SK-N-SH (cell line): ENCODE data around the gene TRMU. TPM values are rescaled to one million over a fixed set of nuclear protein-coding genes. Genes with fewer than 3 reads are reported as not detected.

ENCODE experiments used
- CTCF ChIA-PET: fragments of 300-600, 350-600 bp; formaldehyde crosslinking; extraction: SDS; loops from one replicate; lab custom pipeline; 2021; lab: Yijun Ruan, JAX
- POLR2A ChIA-PET: fragments of 350-600 bp; sonication (Branson Sonifier 250); formaldehyde crosslinking; extraction: SDS; loops from one replicate; lab custom pipeline; 2020; ENCODE audit warnings: antibody characterized with exemption, inconsistent platforms; lab: Yijun Ruan, JAX
- DNase-seq: peaks from one replicate; pipeline ENCODE4 v3.0.0; 2012
- H2AFZ ChIP-seq: fragments of 200-600 bp; sonication (generic); 2 replicates; pipeline ENCODE4 v1.8.1; 2016; ENCODE audit warnings: antibody characterized with exemption, mild to moderate bottlenecking, low read depth
- H3F3A ChIP-seq: fragments of 200-600 bp; sonication (generic); replicated peaks from 2 replicates; pipeline ENCODE3; 2016; ENCODE audit warnings: antibody characterized with exemption, mild to moderate bottlenecking; ENCODE audit not compliant: insufficient read depth
- H3K27ac ChIP-seq, 2 experiments: fragments of 200-500 bp in 1 of 2; fragments of 200-600 bp in 1 of 2; sonication (Bioruptor generic) in 1 of 2; sonication (generic), shearing (Covaris generic) in 1 of 2; 2 replicates each; pipeline versions ENCODE4 v1.5.1 to v1.6.1; 2014 to 2016; ENCODE audit warnings: low read depth in 2 of 2, inconsistent platforms in 1 of 2, low read length in 1 of 2, mild to moderate bottlenecking in 1 of 2, mixed read lengths in 1 of 2
- H3K27me3 ChIP-seq: fragments of 200-600 bp; sonication (generic), shearing (Covaris generic); 2 replicates; pipeline ENCODE4 v1.6.1; 2016; ENCODE audit warnings: mixed run types; ENCODE audit not compliant: insufficient read depth
- H3K36me3 ChIP-seq, 2 experiments: fragments of 200-500 bp in 1 of 2; fragments of 200-600 bp in 1 of 2; sonication (Bioruptor generic) in 1 of 2; sonication (generic) in 1 of 2; replicated peaks in 1 of 2; 2 replicates each; pipeline versions ENCODE3 to v1.5.1; 2014 to 2016; ENCODE audit warnings: low read length in 1 of 2, mild to moderate bottlenecking in 1 of 2; ENCODE audit not compliant: insufficient read depth in 2 of 2, control insufficient read depth in 1 of 2
- H3K4me1 ChIP-seq, 2 experiments: fragments of 200-500 bp in 1 of 2; fragments of 200-600 bp in 1 of 2; sonication (Bioruptor generic) in 1 of 2; sonication (generic), shearing (Covaris generic) in 1 of 2; 2 replicates each; pipeline versions ENCODE4 v1.5.1 to v1.6.1; 2014 to 2016; ENCODE audit warnings: low read depth in 1 of 2, low read length in 1 of 2, mixed run types in 1 of 2; ENCODE audit not compliant: insufficient read depth in 2 of 2, control insufficient read depth in 1 of 2
- H3K4me2 ChIP-seq: fragments of 200-600 bp; sonication (generic), shearing (Covaris generic); 2 replicates; pipeline ENCODE4 v1.6.1; 2017; ENCODE audit warnings: mixed run types
- H3K4me3 ChIP-seq, 2 experiments: fragments of 200-500 bp in 1 of 2; fragments of 200-600 bp in 1 of 2; sonication (Bioruptor generic) in 1 of 2; sonication (generic), shearing (Covaris generic) in 1 of 2; 2 replicates each; pipeline versions ENCODE4 v1.5.1 to v1.8.1; 2014 to 2016; ENCODE audit warnings: low read depth in 2 of 2, inconsistent platforms in 1 of 2, low read length in 1 of 2, mild to moderate bottlenecking in 1 of 2, mixed read lengths in 1 of 2, moderate library complexity in 1 of 2
- H3K79me2 ChIP-seq: fragments of 200-600 bp; sonication (generic); 2 replicates; pipeline ENCODE4 v1.8.1; 2017; ENCODE audit warnings: mild to moderate bottlenecking; ENCODE audit not compliant: insufficient read depth
- H3K9ac ChIP-seq: fragments of 200-600 bp; sonication (generic); 2 replicates; pipeline ENCODE4 v1.6.1; 2017; ENCODE audit warnings: mixed run types
- H3K9me2 ChIP-seq: fragments of 200-600 bp; sonication (generic); 2 replicates; pipeline ENCODE4 v1.6.1; 2017; ENCODE audit warnings: mixed run types
- H3K9me3 ChIP-seq: fragments of 200-600 bp; sonication (generic); 2 replicates; pipeline ENCODE4 v1.6.1; 2017; ENCODE audit warnings: mixed run types, mild to moderate bottlenecking, moderate library complexity
- H4K20me1 ChIP-seq: fragments of 200-600 bp; sonication (generic); 2 replicates; pipeline ENCODE4 v1.6.1; 2017; ENCODE audit warnings: mild to moderate bottlenecking, mixed run types; ENCODE audit not compliant: insufficient read depth
- EP300 ChIP-seq, 2 experiments: IDR thresholded peaks; 2 replicates each; pipeline versions ENCODE4 v1.4.0 to v1.6.1; 2012; ENCODE audit warnings: borderline replicate concordance in 1 of 2, low read depth in 1 of 2, low read length in 1 of 2
- FOXJ3 ChIP-seq: sonication (generic); formaldehyde crosslinking; IDR thresholded peaks from 2 replicates; pipeline ENCODE4 v1.5.1; 2020; ENCODE audit warnings: mild to moderate bottlenecking, missing genetic modification reagents
- GATA2 ChIP-seq: sonication (generic); formaldehyde crosslinking; IDR thresholded peaks from 2 replicates; pipeline ENCODE4 v1.5.0; 2020; ENCODE audit warnings: mild to moderate bottlenecking, missing genetic modification reagents
- MXI1 ChIP-seq: IDR thresholded peaks from 2 replicates; pipeline ENCODE4 v1.6.1; 2012; ENCODE audit warnings: mild to moderate bottlenecking, low read depth, low read length, improper control_type of control experiment
- NFIC ChIP-seq: IDR thresholded peaks from 2 replicates; pipeline ENCODE4 v1.4.0; 2012; ENCODE audit warnings: borderline replicate concordance
- NRF1 ChIP-seq: IDR thresholded peaks from 2 replicates; pipeline ENCODE4 v1.6.1; 2012; ENCODE audit warnings: low read depth, mild to moderate bottlenecking, low read length
- POLR2AphosphoS5 ChIP-seq: IDR thresholded peaks from 2 replicates; pipeline ENCODE4 v1.6.1; 2012; ENCODE audit warnings: low read depth, low read length
- RAD21 ChIP-seq: IDR thresholded peaks from 2 replicates; pipeline ENCODE4 v1.6.1; 2012; ENCODE audit warnings: mild to moderate bottlenecking, low read length
- RXRA ChIP-seq: IDR thresholded peaks from 2 replicates; pipeline ENCODE4 v1.4.0; 2012; ENCODE audit warnings: low read depth, mild to moderate bottlenecking, borderline replicate concordance
- TCF12 ChIP-seq: IDR thresholded peaks from 2 replicates; pipeline ENCODE4 v1.4.0; 2012
- TEAD4 ChIP-seq: IDR thresholded peaks from 2 replicates; pipeline ENCODE4 v1.4.0; 2012; ENCODE audit warnings: mild to moderate bottlenecking, borderline replicate concordance; ENCODE audit not compliant: insufficient read depth
- WGBS: methylation state at CpG from one replicate; pipeline ENCODE4 v1.1.6; 2017; ENCODE audit warnings: low lambda C conversion rate; 5-methylcytosine and 5-hydroxymethylcytosine counted together
- polyA plus RNA-seq, 3 experiments: library from polyadenylated mRNA; depleted of rRNA; stranded (reverse); fragments of >200 nt; gene quantifications; 2 replicates each; pipeline ENCODE4 v1.2.3, GENCODE V29; 2012
- TF ChIP-seq, protein P1 (sequence below): IDR thresholded peaks from 2 replicates; pipeline ENCODE4 v1.4.0; 2012; ENCODE audit warnings: low read depth, borderline replicate concordance
- TF ChIP-seq, protein P2 (sequence below): fragments of 200-600 bp; sonication (generic); IDR thresholded peaks from 2 replicates; pipeline ENCODE4 v1.6.1; 2017; ENCODE audit warnings: antibody characterized with exemption, mild to moderate bottlenecking, moderate library complexity
- TF ChIP-seq, protein P3 (sequence below): IDR thresholded peaks from 2 replicates; pipeline ENCODE4; 2012
- TF ChIP-seq, protein P4 (sequence below): IDR thresholded peaks from 2 replicates; pipeline ENCODE4 v1.4.0; 2012; ENCODE audit warnings: low read depth
- TF ChIP-seq, protein P5 (sequence below): IDR thresholded peaks from 2 replicates; pipeline ENCODE4 v1.4.0; 2012; ENCODE audit warnings: low read depth, borderline replicate concordance
- TF ChIP-seq, protein P6 (sequence below): fragments of 150-350 bp; IDR thresholded peaks from 2 replicates; pipeline ENCODE4 v1.6.1; 2016; ENCODE audit warnings: mild to moderate bottlenecking, low read depth, low read length

TRMU gene
- polyA plus RNA-seq, 1 of the 3 experiments (the other 2 are of a cell fraction) = 47.1 TPM

DNA sequence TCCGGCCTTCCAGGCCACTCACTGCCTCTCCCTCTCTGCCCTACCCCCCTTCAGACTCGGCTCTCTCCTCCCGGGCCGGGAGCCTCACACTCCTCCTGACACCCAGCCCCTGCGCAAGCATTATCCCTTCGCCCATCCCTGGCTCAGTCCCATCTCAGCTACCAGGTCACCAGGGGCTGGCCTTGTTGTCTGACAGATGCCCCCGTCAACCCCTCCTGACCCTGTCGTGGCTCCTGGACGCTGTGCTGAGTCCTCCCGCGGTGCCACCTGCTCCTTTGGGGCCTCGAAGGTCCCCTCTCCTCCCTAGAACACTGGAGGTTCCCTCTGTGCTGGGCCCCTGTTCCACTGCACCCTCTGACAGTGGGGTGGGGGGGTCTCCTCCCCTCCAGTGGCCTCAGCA lies 32.9 kb downstream of the TRMU start:
- no peaks in the 10 kb centered on the region for H3F3A ChIP-seq
- 58% methylated on average over 12 of the region's 12 CpGs for WGBS
- no peaks in the 10 kb centered on the region for H4K20me1 ChIP-seq
- CTCF ChIA-PET = interaction anchor here (0.8 to 3.2 kb wide), 25 partner anchors 10 to 302 kb away, joined by 3 to 105 read pairs (median 7); no protein-coding TSS in a partner anchor
- no peaks in the 10 kb centered on the region for H3K79me2 ChIP-seq
- TF ChIP-seq, protein P1, sequence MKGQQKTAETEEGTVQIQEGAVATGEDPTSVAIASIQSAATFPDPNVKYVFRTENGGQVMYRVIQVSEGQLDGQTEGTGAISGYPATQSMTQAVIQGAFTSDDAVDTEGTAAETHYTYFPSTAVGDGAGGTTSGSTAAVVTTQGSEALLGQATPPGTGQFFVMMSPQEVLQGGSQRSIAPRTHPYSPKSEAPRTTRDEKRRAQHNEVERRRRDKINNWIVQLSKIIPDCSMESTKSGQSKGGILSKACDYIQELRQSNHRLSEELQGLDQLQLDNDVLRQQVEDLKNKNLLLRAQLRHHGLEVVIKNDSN = no peak
- TF ChIP-seq RAD21 (no peak), MXI1 (no peak), POLR2AphosphoS5 (no peak), TEAD4 (no peak), TCF12 (no peak), NFIC (no peak), FOXJ3 (CRISPR knock-in tag) (no peak), GATA2 (no peak), RXRA (no peak), NRF1 (no peak), EP300 (IDR thresholded peaks at IDR 0.05; ENCODE audit: borderline replicate concordance in 1 of 2, low read depth in 1 of 2, low read length in 1 of 2) (no peak)
- TF ChIP-seq, protein P2, sequence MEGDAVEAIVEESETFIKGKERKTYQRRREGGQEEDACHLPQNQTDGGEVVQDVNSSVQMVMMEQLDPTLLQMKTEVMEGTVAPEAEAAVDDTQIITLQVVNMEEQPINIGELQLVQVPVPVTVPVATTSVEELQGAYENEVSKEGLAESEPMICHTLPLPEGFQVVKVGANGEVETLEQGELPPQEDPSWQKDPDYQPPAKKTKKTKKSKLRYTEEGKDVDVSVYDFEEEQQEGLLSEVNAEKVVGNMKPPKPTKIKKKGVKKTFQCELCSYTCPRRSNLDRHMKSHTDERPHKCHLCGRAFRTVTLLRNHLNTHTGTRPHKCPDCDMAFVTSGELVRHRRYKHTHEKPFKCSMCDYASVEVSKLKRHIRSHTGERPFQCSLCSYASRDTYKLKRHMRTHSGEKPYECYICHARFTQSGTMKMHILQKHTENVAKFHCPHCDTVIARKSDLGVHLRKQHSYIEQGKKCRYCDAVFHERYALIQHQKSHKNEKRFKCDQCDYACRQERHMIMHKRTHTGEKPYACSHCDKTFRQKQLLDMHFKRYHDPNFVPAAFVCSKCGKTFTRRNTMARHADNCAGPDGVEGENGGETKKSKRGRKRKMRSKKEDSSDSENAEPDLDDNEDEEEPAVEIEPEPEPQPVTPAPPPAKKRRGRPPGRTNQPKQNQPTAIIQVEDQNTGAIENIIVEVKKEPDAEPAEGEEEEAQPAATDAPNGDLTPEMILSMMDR = no peak
- TF ChIP-seq, protein P3, sequence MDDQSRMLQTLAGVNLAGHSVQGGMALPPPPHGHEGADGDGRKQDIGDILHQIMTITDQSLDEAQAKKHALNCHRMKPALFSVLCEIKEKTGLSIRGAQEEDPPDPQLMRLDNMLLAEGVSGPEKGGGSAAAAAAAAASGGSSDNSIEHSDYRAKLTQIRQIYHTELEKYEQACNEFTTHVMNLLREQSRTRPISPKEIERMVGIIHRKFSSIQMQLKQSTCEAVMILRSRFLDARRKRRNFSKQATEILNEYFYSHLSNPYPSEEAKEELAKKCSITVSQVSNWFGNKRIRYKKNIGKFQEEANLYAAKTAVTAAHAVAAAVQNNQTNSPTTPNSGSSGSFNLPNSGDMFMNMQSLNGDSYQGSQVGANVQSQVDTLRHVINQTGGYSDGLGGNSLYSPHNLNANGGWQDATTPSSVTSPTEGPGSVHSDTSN = no peak
- TF ChIP-seq, protein P4, sequence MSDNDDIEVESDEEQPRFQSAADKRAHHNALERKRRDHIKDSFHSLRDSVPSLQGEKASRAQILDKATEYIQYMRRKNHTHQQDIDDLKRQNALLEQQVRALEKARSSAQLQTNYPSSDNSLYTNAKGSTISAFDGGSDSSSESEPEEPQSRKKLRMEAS = no peak
- TF ChIP-seq, protein P5, sequence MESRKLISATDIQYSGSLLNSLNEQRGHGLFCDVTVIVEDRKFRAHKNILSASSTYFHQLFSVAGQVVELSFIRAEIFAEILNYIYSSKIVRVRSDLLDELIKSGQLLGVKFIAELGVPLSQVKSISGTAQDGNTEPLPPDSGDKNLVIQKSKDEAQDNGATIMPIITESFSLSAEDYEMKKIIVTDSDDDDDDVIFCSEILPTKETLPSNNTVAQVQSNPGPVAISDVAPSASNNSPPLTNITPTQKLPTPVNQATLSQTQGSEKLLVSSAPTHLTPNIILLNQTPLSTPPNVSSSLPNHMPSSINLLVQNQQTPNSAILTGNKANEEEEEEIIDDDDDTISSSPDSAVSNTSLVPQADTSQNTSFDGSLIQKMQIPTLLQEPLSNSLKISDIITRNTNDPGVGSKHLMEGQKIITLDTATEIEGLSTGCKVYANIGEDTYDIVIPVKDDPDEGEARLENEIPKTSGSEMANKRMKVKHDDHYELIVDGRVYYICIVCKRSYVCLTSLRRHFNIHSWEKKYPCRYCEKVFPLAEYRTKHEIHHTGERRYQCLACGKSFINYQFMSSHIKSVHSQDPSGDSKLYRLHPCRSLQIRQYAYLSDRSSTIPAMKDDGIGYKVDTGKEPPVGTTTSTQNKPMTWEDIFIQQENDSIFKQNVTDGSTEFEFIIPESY = no peak
- TF ChIP-seq, protein P6, sequence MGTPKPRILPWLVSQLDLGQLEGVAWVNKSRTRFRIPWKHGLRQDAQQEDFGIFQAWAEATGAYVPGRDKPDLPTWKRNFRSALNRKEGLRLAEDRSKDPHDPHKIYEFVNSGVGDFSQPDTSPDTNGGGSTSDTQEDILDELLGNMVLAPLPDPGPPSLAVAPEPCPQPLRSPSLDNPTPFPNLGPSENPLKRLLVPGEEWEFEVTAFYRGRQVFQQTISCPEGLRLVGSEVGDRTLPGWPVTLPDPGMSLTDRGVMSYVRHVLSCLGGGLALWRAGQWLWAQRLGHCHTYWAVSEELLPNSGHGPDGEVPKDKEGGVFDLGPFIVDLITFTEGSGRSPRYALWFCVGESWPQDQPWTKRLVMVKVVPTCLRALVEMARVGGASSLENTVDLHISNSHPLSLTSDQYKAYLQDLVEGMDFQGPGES = no peak
- H3K27me3 ChIP-seq = no peaks in the 10 kb centered on the region
- no peaks in the 10 kb centered on the region for H3K9me2 ChIP-seq
- no peaks in the 10 kb centered on the region for H3K9me3 ChIP-seq
- H3K4me1 ChIP-seq = no peaks in the 10 kb centered on the region; a peak in 1 of 4 replicates
- no peak overlapping the region for H2AFZ ChIP-seq
- no peak overlapping the region for H3K4me3 ChIP-seq
- DNase-seq = no peak
- no peaks in the 10 kb centered on the region for H3K36me3 ChIP-seq
- no peak overlapping the region for H3K4me2 ChIP-seq
- H3K9ac ChIP-seq = no peak overlapping the region
- POLR2A ChIA-PET = no interaction called here
- no peak overlapping the region for H3K27ac ChIP-seq
